Measurements from ENCODE around the gene CMIP.

DNA sequence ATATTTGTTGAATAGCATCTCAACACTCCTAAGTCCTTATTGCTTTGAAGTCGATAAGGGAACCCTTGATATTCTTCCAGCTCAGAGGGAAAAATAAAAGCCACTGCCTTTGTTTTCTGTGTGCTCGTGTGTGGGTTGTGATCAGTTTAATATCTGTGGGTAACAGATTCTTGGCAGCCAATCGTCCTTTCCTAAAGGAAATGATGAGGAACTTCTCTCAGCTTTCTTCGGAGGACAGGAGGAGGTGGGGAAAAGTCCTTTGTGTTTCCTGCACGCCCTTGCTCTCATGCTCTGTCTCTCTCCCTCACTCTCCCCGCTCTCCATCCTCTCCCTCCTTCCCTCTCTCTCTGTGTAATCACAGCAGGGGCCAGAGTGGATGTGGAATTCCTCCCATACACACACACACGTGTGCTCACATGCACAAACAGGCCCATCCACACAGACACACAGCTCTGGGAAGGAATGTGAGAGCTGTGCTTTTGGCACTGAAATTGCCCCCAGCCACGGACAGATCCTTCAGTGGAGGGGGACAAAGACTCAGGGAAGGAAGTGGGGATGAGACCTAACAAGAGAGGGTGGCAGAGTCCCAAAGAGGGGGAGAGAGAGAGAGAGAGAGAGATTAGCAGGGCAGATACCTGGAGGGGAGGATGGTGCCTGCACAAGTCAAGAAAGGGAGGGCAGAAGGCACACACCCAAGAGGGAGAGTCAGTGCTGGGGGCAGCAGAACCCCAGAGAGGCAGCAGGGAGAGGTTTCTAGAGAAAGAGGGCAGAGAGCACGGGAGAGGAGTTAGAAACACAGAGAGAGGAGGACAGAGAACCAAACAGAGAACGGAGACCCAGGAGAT lies 250.9 kb downstream of the CMIP start:
- no peak for TF ChIP-seq POLR2A (IDR thresholded peaks at IDR 0.05)
- no peak for TF ChIP-seq POLR2AphosphoS5 (IDR thresholded peaks at IDR 0.05)

All from transverse colon (tissue), 3 donors.